ENCODE measurements around the gene KERA. TPM values are rescaled to one million over a fixed set of nuclear protein-coding genes. Genes with fewer than 3 reads are reported as not detected.
"Not testable (repeated sequence)": the region's sequence is repeated elsewhere in the genome, so short reads cannot be mapped to it uniquely, and the experiment has no call there.

KERA gene, protein sequence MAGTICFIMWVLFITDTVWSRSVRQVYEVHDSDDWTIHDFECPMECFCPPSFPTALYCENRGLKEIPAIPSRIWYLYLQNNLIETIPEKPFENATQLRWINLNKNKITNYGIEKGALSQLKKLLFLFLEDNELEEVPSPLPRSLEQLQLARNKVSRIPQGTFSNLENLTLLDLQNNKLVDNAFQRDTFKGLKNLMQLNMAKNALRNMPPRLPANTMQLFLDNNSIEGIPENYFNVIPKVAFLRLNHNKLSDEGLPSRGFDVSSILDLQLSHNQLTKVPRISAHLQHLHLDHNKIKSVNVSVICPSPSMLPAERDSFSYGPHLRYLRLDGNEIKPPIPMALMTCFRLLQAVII
- polyA plus RNA-seq (2013, experiment 1 of 2; ENCODE audit: insufficient read length), result 0.42 TPM
- 0.30 TPM for polyA plus RNA-seq (2013, experiment 2 of 2; ENCODE audit: insufficient read length)

- DNase-seq, result no peak
These were observed at the start of gene KERA for GRCh38 chr12:91057368-91058165. Gene KERA, minus strand, starts transcription at chr12:91058024. Its CDS starts 1,743 bp downstream, at chr12:91056281.

- no peak for DNase-seq
These were observed 48.5 kb upstream of the KERA start for GRCh38 chr12:91106283-91106682.

DNA sequence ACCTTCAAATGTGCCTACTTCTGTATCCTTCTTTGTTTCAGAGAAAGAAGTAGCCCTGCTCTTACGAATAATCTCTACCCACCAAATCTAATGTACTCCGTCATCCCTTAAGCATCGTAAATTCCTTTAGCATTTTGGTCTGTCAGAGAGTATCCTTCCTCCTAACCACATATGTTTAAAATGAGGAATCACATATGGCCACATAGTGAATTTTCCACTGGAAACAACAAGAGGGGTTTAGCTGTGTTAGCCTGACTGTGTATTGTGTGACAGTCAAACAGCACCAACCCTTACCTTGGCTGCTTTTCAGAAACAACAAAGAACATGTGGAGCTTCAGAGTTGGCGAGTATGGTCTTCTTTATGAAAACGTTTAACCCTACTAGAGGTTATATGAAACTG is 48.0 kb upstream of the KERA start:
- DNase-seq, result peak; percentile 63

- no peak for DNase-seq
These were observed 47.1 kb upstream of the KERA start for GRCh38 chr12:91104812-91105466.

DNA sequence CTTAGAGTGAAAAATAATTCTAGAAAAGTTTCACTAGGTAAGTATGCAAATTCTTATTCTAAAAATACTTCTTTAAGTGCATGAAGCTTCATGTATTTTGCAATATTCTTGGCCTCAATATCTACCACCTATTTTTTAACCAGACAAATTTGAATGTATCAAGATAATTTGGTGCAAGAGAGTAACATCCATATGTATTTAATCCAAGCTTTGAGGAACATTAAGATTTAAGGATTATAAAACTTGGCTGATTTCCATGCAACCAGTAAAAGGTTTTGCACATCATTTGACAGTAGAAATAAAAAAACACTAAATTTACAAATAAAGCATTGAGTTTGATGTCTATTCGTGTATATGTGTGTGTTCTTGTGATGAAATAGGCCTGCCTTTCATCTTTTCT is 45.8 kb upstream of the KERA start:
- no peak for DNase-seq

- DNase-seq, result no peak
These were observed 45.3 kb upstream of the KERA start for GRCh38 chr12:91103101-91103500.

DNA sequence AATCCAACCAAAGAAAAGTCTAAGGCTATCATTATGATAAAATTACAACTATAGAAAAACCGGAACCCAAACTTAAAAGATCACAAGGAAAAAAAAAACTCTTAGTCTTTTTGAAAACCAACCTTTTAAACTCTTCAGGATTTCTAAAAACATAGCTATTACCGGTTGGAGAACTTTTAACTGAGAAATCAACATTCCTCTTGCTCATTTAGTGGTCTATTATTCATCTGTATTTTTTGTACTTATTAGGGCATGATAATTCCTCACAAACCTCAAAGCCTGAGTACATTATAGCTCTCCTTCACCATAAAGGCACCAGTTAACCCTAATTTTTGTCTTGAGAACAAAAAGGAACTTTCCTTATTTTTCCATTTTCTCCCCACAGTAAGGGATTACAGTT is 43.1 kb upstream of the KERA start:
- peak; percentile 63 for DNase-seq

- no peak for DNase-seq
These were observed 42.0 kb upstream of the KERA start for GRCh38 chr12:91099836-91100235.

DNA sequence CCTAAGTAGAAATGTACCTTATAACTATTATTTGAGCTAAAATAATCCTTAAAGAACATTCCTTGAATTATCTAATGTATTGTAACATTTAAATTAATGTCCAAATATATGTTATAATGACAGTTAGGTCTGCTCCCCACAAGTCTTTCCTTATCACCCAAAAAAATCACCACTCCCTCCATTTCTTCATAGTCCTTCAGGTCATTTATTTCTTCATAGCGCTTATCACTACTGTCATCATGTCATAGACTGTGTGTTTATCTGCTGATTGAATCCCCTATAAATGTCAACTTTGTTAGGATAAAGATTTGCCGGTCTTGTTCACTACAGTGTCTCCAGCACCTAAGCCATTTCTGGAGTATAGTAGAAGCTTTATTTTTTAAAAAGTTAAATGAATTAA is 41.5 kb upstream of the KERA start:
- DNase-seq, result no peak

DNA sequence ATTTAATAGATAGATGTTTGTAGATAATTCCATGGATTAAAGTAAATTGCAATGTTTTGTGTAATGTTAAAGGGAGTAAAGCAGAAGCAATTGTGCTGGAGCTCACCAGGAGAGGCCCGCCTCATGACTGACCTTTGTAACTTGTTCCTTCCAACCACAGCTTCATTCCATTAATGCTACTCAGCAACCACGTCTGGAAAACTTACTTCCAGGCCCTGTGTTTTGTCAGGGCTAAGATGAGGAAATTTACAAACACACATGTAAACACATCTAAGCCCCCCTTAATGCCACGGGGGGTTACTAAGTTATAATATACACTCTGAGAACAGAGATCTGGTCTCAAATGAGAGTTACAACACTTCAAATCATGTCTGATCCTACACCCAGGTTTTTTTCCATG is 41.1 kb upstream of the KERA start:
- DNase-seq, result peak; percentile 94

DNA sequence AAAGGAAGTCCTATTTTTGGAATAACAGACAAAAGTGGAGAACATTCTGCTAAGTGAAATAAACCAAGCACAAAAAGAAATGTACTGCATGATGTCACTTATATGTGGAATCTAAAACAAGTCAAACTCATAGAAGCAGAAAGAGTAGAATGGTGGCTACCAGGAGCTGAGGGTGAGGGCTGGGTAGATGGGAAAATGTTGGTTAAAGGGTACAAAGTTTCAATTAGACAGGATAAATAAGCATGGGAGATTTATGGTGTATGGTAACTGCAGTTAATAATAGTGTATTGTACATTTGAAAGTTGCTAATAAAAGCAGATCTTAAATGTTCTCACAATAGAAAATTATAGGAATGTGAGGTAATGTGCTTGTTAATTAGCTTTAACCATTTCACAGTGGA is 40.6 kb upstream of the KERA start:
- DNase-seq, result no peak

- DNase-seq, result no peak
These were observed 37.1 kb upstream of the KERA start for GRCh38 chr12:91094957-91095356.

- DNase-seq, result no peak
These were observed 36.3 kb upstream of the KERA start for GRCh38 chr12:91094032-91094662.

DNA sequence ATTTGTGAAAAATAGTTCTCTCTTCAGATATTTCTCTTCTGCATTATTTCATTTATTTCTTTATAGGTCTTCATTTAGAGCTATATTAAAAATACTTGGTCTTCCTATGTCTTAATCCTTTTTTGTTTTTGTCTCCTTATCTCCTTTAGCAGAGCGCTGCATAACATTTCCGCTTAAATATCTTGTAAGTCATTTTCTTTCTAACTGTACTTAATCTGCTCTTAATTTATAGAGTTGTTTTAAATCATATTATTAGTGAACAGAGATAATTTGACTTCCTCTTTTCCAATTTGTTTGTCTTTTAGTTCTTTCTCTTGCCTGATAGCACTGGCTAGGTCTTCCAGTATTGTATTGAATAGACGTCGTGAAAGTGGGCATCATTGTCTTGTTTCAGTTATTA is 35.5 kb upstream of the KERA start:
- DNase-seq, result no peak

GRCh38 chr12:91091916-91092715 is 34.3 kb upstream of the KERA start:
- peak; percentile 44 for DNase-seq

- DNase-seq, result not testable (repeated sequence)
These were observed 32.1 kb upstream of the KERA start for GRCh38 chr12:91089953-91090352.

GRCh38 chr12:91080041-91080440 is 22.2 kb upstream of the KERA start:
- no peak for DNase-seq

- no peak for DNase-seq
These were observed 20.7 kb upstream of the KERA start for GRCh38 chr12:91078501-91078900.

GRCh38 chr12:91077228-91077954 is 19.6 kb upstream of the KERA start:
- no peak for DNase-seq

DNA sequence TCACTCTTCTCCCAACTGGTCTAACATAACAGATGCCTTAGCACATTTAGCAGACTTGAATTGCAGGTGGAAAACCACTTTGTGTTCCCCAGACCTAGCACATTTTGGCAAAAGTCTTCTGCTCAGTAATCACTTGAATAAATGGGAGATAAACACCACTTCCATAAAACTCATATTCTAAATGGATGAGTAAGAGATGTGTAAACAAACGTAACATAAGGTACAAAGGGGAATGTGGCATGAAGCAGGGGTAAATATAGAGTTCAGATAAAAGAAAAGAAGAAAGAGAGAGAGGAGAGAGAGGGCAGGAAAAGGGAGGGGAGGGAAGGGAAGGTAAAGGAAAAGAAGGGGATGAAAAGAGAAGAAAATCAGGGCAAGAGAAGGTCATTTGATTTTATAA is 17.0 kb upstream of the KERA start:
- no peak for DNase-seq

DNA sequence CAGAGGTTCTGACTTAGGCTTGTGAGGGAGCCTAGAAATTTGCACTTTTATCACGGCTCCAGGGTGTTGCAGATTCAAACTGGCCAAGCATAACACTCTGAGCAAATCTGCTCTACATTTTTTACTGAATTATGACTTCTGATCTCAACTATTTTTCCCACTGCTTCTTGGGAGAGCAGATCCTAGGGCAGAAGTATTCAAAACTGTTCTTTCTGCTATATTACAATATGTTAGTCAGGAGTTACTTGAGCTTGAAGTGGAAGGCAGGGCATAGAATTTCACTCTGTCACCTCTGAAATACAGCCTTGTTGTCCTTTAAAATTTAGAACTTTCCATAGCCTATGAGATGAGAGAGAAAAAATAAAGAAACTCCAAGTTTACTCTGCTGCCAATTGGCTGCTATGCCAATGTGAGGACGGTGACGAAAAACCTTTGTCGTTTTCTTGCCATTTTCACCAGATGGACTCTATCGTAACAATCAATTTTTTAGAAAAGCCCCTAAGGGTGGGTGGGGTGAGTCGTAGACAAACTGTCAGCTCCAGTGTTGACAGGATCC is 16.4 kb upstream of the KERA start:
- peak; percentile 65 for DNase-seq
